GM12878 (cell line): Measurements from ENCODE around the gene CCDC187.

ENCODE experiments used
- E4F1 ChIP-seq: fragments of 450-650 bp; IDR thresholded peaks from 2 replicates; pipeline ENCODE4 v1.6.1; 2018; ENCODE audit warnings: borderline replicate concordance, mild to moderate bottlenecking; ENCODE audit not compliant: partially characterized antibody
- EZH2 ChIP-seq: IDR thresholded peaks from 2 replicates; pipeline ENCODE4 v1.6.1; 2012; ENCODE audit warnings: low read depth, mild to moderate bottlenecking, control low read depth, inconsistent platforms, low read length, borderline replicate concordance; ENCODE audit not compliant: control insufficient read depth
- HCFC1 ChIP-seq: fragments of 150-350 bp; IDR thresholded peaks from 2 replicates; pipeline ENCODE4 v1.6.1; 2014; ENCODE audit warnings: low read length
- IRF5 ChIP-seq: fragments of 450-650 bp; IDR thresholded peaks from 2 replicates; pipeline ENCODE4 v1.6.1; 2017; ENCODE audit warnings: borderline replicate concordance
- MYC ChIP-seq: IDR thresholded peaks from 2 replicates; pipeline ENCODE4 v1.6.1; 2011; ENCODE audit warnings: mild to moderate bottlenecking, low read length, moderate library complexity, inconsistent platforms; ENCODE audit not compliant: insufficient read depth, insufficient replicate concordance, insufficient read length, severe bottlenecking
- NR2C2 ChIP-seq: IDR thresholded peaks from 2 replicates; pipeline ENCODE4 v1.6.1; 2011; ENCODE audit warnings: borderline replicate concordance, low read depth; ENCODE audit not compliant: control insufficient read depth, insufficient read length
- PAX8 ChIP-seq: fragments of 450-650 bp; IDR thresholded peaks from 2 replicates; pipeline ENCODE4 v1.6.1; 2017; ENCODE audit warnings: mild to moderate bottlenecking, moderate library complexity
- POLR2AphosphoS5 ChIP-seq: IDR thresholded peaks from 2 replicates; pipeline ENCODE4 v1.6.1; 2011; ENCODE audit warnings: mild to moderate bottlenecking, low read length, inconsistent platforms
- REST ChIP-seq: IDR thresholded peaks from 2 replicates; pipeline ENCODE4 v1.6.1; 2012; ENCODE audit warnings: mild to moderate bottlenecking, low read depth, low read length
- SMC3 ChIP-seq: IDR thresholded peaks from 2 replicates; pipeline ENCODE4 v1.6.1; 2011; ENCODE audit warnings: low read length, improper control_type of control experiment, borderline replicate concordance
- ZZZ3 ChIP-seq: IDR thresholded peaks from 2 replicates; pipeline ENCODE4 v1.6.1; 2011; ENCODE audit warnings: low read depth; ENCODE audit not compliant: control insufficient read depth, insufficient read length
- TF ChIP-seq, protein P1 (sequence below), 3 experiments: IDR thresholded peaks in 2 of 3; conservative IDR thresholded peaks in 1 of 3; 2 replicates each; pipeline ENCODE4 v1.5.1; 2011; ENCODE audit warnings: low read depth in 3 of 3, low read length in 3 of 3, mild to moderate bottlenecking in 3 of 3, control low read depth in 2 of 3, moderate library complexity in 2 of 3, inconsistent platforms in 1 of 3, mixed read lengths in 1 of 3; ENCODE audit not compliant: control insufficient read depth in 2 of 3, insufficient read depth in 1 of 3; ENCODE audit errors: extremely low read depth in 1 of 3
- TF ChIP-seq, protein P2 (sequence below): fragments of 450-650 bp; IDR thresholded peaks from 2 replicates; pipeline ENCODE4 v1.6.1; 2017; ENCODE audit warnings: mild to moderate bottlenecking

- TF ChIP-seq, protein P1, sequence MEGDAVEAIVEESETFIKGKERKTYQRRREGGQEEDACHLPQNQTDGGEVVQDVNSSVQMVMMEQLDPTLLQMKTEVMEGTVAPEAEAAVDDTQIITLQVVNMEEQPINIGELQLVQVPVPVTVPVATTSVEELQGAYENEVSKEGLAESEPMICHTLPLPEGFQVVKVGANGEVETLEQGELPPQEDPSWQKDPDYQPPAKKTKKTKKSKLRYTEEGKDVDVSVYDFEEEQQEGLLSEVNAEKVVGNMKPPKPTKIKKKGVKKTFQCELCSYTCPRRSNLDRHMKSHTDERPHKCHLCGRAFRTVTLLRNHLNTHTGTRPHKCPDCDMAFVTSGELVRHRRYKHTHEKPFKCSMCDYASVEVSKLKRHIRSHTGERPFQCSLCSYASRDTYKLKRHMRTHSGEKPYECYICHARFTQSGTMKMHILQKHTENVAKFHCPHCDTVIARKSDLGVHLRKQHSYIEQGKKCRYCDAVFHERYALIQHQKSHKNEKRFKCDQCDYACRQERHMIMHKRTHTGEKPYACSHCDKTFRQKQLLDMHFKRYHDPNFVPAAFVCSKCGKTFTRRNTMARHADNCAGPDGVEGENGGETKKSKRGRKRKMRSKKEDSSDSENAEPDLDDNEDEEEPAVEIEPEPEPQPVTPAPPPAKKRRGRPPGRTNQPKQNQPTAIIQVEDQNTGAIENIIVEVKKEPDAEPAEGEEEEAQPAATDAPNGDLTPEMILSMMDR (IDR thresholded peaks at IDR 0.05 in 2 of 3, conservative IDR thresholded peaks at IDR 0.05 in 1 of 3; ENCODE audit: control insufficient read depth in 2 of 3, extremely low read depth in 1 of 3, insufficient read depth in 1 of 3, low read depth in 3 of 3, low read length in 3 of 3): no peak
- no peak for TF ChIP-seq SMC3
- TF ChIP-seq MYC: no peak
- TF ChIP-seq HCFC1: no peak
- no peak for TF ChIP-seq POLR2AphosphoS5
- TF ChIP-seq REST: no peak
- TF ChIP-seq E4F1: no peak
- TF ChIP-seq, protein P2, sequence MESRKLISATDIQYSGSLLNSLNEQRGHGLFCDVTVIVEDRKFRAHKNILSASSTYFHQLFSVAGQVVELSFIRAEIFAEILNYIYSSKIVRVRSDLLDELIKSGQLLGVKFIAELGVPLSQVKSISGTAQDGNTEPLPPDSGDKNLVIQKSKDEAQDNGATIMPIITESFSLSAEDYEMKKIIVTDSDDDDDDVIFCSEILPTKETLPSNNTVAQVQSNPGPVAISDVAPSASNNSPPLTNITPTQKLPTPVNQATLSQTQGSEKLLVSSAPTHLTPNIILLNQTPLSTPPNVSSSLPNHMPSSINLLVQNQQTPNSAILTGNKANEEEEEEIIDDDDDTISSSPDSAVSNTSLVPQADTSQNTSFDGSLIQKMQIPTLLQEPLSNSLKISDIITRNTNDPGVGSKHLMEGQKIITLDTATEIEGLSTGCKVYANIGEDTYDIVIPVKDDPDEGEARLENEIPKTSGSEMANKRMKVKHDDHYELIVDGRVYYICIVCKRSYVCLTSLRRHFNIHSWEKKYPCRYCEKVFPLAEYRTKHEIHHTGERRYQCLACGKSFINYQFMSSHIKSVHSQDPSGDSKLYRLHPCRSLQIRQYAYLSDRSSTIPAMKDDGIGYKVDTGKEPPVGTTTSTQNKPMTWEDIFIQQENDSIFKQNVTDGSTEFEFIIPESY: no peak
- no peak for TF ChIP-seq ZZZ3
- no peak for TF ChIP-seq EZH2
- TF ChIP-seq NR2C2: no peak
- TF ChIP-seq IRF5: no peak
- no peak for TF ChIP-seq PAX8
Measured at GRCh38 chr9:136260936-136261472, 42.9 kb downstream of the CCDC187 start.
